B cell (primary cell): Measurements from ENCODE around the gene VRK2. TPM values are rescaled to one million over a fixed set of nuclear protein-coding genes. Genes with fewer than 3 reads are reported as not detected.
"Not testable (repeated sequence)": the region's sequence is repeated elsewhere in the genome, so short reads cannot be mapped to it uniquely, and the experiment has no call there.

ENCODE experiments used
- ATAC-seq: fragments of 200-7000 bp; cut with Tn5 transposase; one replicate; pipeline ENCODE4 v1.10.0; 2021; ENCODE audit warnings: low read depth, mild to moderate bottlenecking, moderate number of reproducible peaks, moderate library complexity
- CTCF ChIA-PET: fragments of 350-600 bp; sonication (Branson Sonifier 250); formaldehyde crosslinking; loops from one replicate; lab custom pipeline; 2021; ENCODE audit warnings: antibody characterized with exemption, inconsistent platforms; lab: Charles Lee
- POLR2A ChIA-PET: fragments of 350-600 bp; sonication (Branson Sonifier 250); formaldehyde crosslinking; loops from one replicate; lab custom pipeline; 2021; ENCODE audit warnings: antibody characterized with exemption; lab: Charles Lee
- DNase-seq: peaks from one replicate; pipeline ENCODE4 v3.0.0; 2013
- H2AFZ ChIP-seq: 2 replicates; pipeline ENCODE4 v1.6.1; 2012; ENCODE audit warnings: mild to moderate bottlenecking, low read depth, low read length; ENCODE audit not compliant: insufficient read depth, poor library complexity, severe bottlenecking
- H3K27ac ChIP-seq, 2 donors: 1 replicate in 1 of 2; 2 replicates in 1 of 2; pipeline ENCODE4 v1.5.1; 2012 to 2013; ENCODE audit warnings: low read length in 2 of 2, mild to moderate bottlenecking in 2 of 2, moderate library complexity in 1 of 2
- H3K27me3 ChIP-seq, 4 experiments: fragments of 200-600 bp in 1 of 4; sonication (generic) in 1 of 4; replicated peaks in 1 of 4; 1 replicate in 2 of 4; 2 replicates in 2 of 4; pipeline versions ENCODE4 v1.6.1 to v1.7.0; 2013 to 2016; ENCODE audit warnings: low read length in 3 of 4, mild to moderate bottlenecking in 2 of 4, mixed read lengths in 1 of 4, moderate library complexity in 1 of 4; ENCODE audit not compliant: insufficient read depth in 4 of 4, control insufficient read depth in 3 of 4; ENCODE audit errors: control extremely low read depth in 1 of 4
- H3K36me3 ChIP-seq, 2 experiments: replicated peaks in 1 of 2; 1 replicate in 1 of 2; 2 replicates in 1 of 2; pipeline versions ENCODE4 v1.6.1 to v1.7.1; 2013; ENCODE audit warnings: low read length in 1 of 2; ENCODE audit not compliant: insufficient read depth in 2 of 2, control insufficient read depth in 1 of 2; ENCODE audit errors: control extremely low read depth in 1 of 2, extremely low read depth in 1 of 2
- H3K4me1 ChIP-seq, 2 donors: fragments of 200-600 bp in 1 of 2; sonication (generic) in 1 of 2; 1 replicate in 1 of 2; 2 replicates in 1 of 2; pipeline versions ENCODE4 v1.5.1 to v1.6.1; 2013 to 2017; ENCODE audit warnings: low read length in 2 of 2; ENCODE audit not compliant: control insufficient read depth in 2 of 2, insufficient read depth in 2 of 2
- H3K4me2 ChIP-seq: replicated peaks from 2 replicates; pipeline ENCODE3; 2012; ENCODE audit warnings: mild to moderate bottlenecking, low read depth, low read length; ENCODE audit not compliant: poor library complexity, severe bottlenecking
- H3K4me3 ChIP-seq, 5 experiments: fragments of 200-600 bp in 1 of 5; sonication (generic) in 1 of 5; 1 replicate in 3 of 5; 2 replicates in 2 of 5; pipeline versions ENCODE4 v1.5.1 to v1.7.0; 2011 to 2016; ENCODE audit warnings: low read length in 4 of 5, mild to moderate bottlenecking in 4 of 5, low read depth in 2 of 5, control low read depth in 1 of 5, moderate library complexity in 1 of 5; ENCODE audit not compliant: insufficient read depth in 1 of 5; ENCODE audit errors: control extremely low read depth in 1 of 5, extremely low read depth in 1 of 5
- H3K79me2 ChIP-seq: fragments of 200-600 bp; sonication (generic); one replicate; pipeline ENCODE4 v1.6.0; 2016; ENCODE audit warnings: low read length; ENCODE audit not compliant: control insufficient read depth, insufficient read depth
- H3K9ac ChIP-seq: fragments of 200-600 bp; sonication (generic); 2 replicates; pipeline ENCODE4 v1.6.1; 2017; ENCODE audit warnings: mild to moderate bottlenecking, low read length, moderate library complexity
- H3K9me3 ChIP-seq, 3 donors: one replicate each; pipeline versions ENCODE4 v1.6.1 to v1.7.1; 2013; ENCODE audit warnings: low read length in 2 of 3; ENCODE audit not compliant: control insufficient read depth in 2 of 3, insufficient read depth in 1 of 3; ENCODE audit errors: control extremely low read depth in 1 of 3
- H4K20me1 ChIP-seq: 2 replicates; pipeline ENCODE4 v1.6.0; 2012; ENCODE audit warnings: mild to moderate bottlenecking, low read length; ENCODE audit not compliant: insufficient read depth, control insufficient read depth, poor library complexity, severe bottlenecking
- H3K27ac Mint-ChIP-seq: one replicate; pipeline ENCODE4 v1.8.0; 2021; ENCODE audit warnings: mixed read lengths
- H3K27me3 Mint-ChIP-seq: one replicate; pipeline ENCODE4 v1.8.0; 2021; ENCODE audit warnings: mixed read lengths
- H3K4me1 Mint-ChIP-seq: one replicate; pipeline ENCODE4 v1.8.0; 2021; ENCODE audit warnings: mixed read lengths
- H3K4me3 Mint-ChIP-seq: one replicate; pipeline ENCODE4 v1.8.0; 2021; ENCODE audit warnings: mixed read lengths
- H3K9me3 Mint-ChIP-seq: one replicate; pipeline ENCODE4 v1.8.0; 2022; ENCODE audit warnings: mixed read lengths; ENCODE audit not compliant: insufficient read depth
- CTCF ChIP-seq: fragments of 200-600 bp; IDR thresholded peaks from one replicate; pipeline ENCODE4 v1.8.0; 2022; ENCODE audit warnings: antibody characterized with exemption, mild to moderate bottlenecking
- EZH2 ChIP-seq: IDR thresholded peaks from 2 replicates; pipeline ENCODE4 v1.6.1; 2012; ENCODE audit warnings: borderline replicate concordance, low read depth, mild to moderate bottlenecking, moderate library complexity, low read length; ENCODE audit not compliant: insufficient read depth, poor library complexity, severe bottlenecking
- WGBS: methylation state at CpG from one replicate; pipeline ENCODE4 v1.1.5; 2013; ENCODE audit warnings: missing lambda C conversion rate; ENCODE audit not compliant: insufficient coverage; 5-methylcytosine and 5-hydroxymethylcytosine counted together
- intact Hi-C: fragments of 100-400 bp; cut with micrococcal nuclease; formaldehyde crosslinking; loops from one replicate; pipeline ENCODE4 v1.10.0; 2022
- polyA plus RNA-seq: library from polyadenylated mRNA; depleted of rRNA; stranded (reverse); fragments of >200 nt; gene quantifications from 2 replicates; pipeline ENCODE4 v1.2.3, GENCODE V29; 2012
- total RNA-seq, 2 donors: library from RNA; stranded (reverse); fragments of 120-200 nt in 1 of 2; gene quantifications; 1 replicate in 1 of 2; 2 replicates in 1 of 2; pipeline versions ENCODE4 v1.2.3 to v1.2.4, GENCODE V29; 2013 to 2022

The VRK2 gene
- total and polyA plus RNA-seq, 2 donors (not counting 1 experiment from before 2014, with no cell fraction given) = 10.2 to 35.5 TPM

GRCh38 chr2:58109481-58109880, 62.9 kb downstream of the VRK2 start:
- DNase-seq (no peak), ATAC-seq (no peak)
- H2AFZ ChIP-seq = no peak overlapping the region
- H3K9ac ChIP-seq = no peak overlapping the region
- intact Hi-C loops = no loop called here
- Mint-ChIP-seq H3K27me3 (no peaks in the 10 kb centered on the region), H3K27ac (no peak overlapping the region), H3K4me3 (no peak overlapping the region), H3K4me1 (peaks cover 3% of the 10 kb centered on the region), H3K9me3 (no peaks in the 10 kb centered on the region)
- H3K4me1 ChIP-seq = no peaks in the 10 kb centered on the region
- H3K79me2 ChIP-seq = no peaks in the 10 kb centered on the region
- H3K4me2 ChIP-seq = no peak overlapping the region
- H3K36me3 ChIP-seq = peaks cover 0 to 3% of the 10 kb centered on the region in 2 experiments
- CTCF ChIA-PET = no interaction called here
- TF ChIP-seq CTCF (no peak), EZH2 (no peak)
- H3K27me3 ChIP-seq = no peaks in the 10 kb centered on the region
- POLR2A ChIA-PET = no interaction called here
- no CpG with 5 or more reads among the region's 2 CpGs for WGBS
- H4K20me1 ChIP-seq = no peaks in the 10 kb centered on the region
- H3K4me3 ChIP-seq = no peak overlapping the region
- no peak overlapping the region for H3K27ac ChIP-seq
- no peaks in the 10 kb centered on the region for H3K9me3 ChIP-seq

DNA sequence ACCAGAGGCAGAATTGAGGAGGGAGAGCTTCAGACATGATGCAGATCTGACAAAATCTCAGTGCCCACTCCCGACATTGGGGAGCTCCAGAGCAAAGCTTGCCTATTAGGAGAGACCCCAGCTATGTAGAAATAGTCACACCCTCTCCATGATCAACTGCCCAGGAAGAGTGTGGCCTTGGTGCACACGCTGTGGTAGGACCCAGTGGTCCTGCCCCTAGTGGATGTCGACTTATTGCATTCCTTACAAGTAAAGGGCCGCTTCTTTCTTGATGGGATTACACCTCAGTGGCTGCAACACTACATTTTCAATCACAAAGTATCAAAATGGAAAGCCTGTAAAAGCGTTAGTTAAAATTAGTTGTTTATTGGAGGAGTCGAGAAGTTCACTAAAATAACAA, 64.2 kb downstream of the VRK2 start:
- H3K4me2 ChIP-seq = no peak overlapping the region
- DNase-seq = no peak
- no peak overlapping the region for H2AFZ ChIP-seq
- no peak overlapping the region for H3K9ac ChIP-seq
- H3K27ac Mint-ChIP-seq = no peak overlapping the region
- no peak for ATAC-seq
- H4K20me1 ChIP-seq = no peaks in the 10 kb centered on the region
- H3K4me3 ChIP-seq = no peak overlapping the region
- no CpG with 5 or more reads among the region's 6 CpGs for WGBS
- no peaks in the 10 kb centered on the region for H3K9me3 ChIP-seq
- H3K79me2 ChIP-seq = no peaks in the 10 kb centered on the region
- no peaks in the 10 kb centered on the region for H3K27me3 ChIP-seq
- CTCF ChIA-PET = no interaction called here
- no peak overlapping the region for H3K4me3 Mint-ChIP-seq
- intact Hi-C loops = no loop called here
- H3K27ac ChIP-seq = no peak overlapping the region
- no peaks in the 10 kb centered on the region for H3K4me1 ChIP-seq
- POLR2A ChIA-PET = no interaction called here
- no peaks in the 10 kb centered on the region for H3K9me3 Mint-ChIP-seq
- TF ChIP-seq EZH2 = no peak
- no peak for TF ChIP-seq CTCF
- H3K4me1 Mint-ChIP-seq = peaks cover 3% of the 10 kb centered on the region
- no peaks in the 10 kb centered on the region for H3K27me3 Mint-ChIP-seq
- H3K36me3 ChIP-seq = peaks cover 0 to 3% of the 10 kb centered on the region in 2 experiments

GRCh38 chr2:58113563-58113962, 67.0 kb downstream of the VRK2 start:
- intact Hi-C loops, H3K27me3 ChIP-seq, H3K4me3 Mint-ChIP-seq, H3K9me3 Mint-ChIP-seq, POLR2A ChIA-PET, ATAC-seq, H3K4me3 ChIP-seq, DNase-seq, H3K4me1 Mint-ChIP-seq, H3K27ac ChIP-seq, H3K4me2 ChIP-seq, H3K9me3 ChIP-seq, H4K20me1 ChIP-seq, H3K36me3 ChIP-seq, CTCF ChIA-PET, H3K79me2 ChIP-seq, H3K27me3 Mint-ChIP-seq, H3K4me1 ChIP-seq, H3K27ac Mint-ChIP-seq, H3K9ac ChIP-seq, H2AFZ ChIP-seq: not testable (repeated sequence)
- WGBS = 97% methylated on average over 3 of the region's 9 CpGs
